ENCODE data around the gene ULK4.

Gene ULK4

DNA sequence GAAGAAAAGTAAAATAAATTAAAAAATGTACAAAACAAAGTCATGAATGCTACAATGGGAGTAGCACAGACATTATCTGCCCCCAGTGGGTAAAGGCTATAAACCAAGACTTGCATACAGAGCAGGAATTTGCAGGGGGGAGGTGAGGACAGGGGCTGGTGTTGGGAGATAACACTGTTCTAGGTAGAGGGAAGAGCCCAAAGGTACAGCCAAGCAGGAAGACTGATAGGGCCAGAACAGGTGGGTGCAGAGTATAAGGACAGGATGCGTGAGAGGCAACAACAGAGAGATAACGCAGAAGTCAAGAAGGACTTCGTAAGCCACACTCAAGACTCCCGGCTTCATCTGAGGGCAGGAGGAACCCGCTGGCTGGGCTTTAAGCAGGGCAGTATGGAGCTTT lies 616.1 kb downstream of the ULK4 start:
- Mint-ChIP-seq H3K9me3 (peaks cover 0 to 1% of the 10 kb centered on the region in 2 donors), H3K27ac (no peak overlapping the region), H3K4me1 (ENCODE audit: low read depth in 2 of 2) (no peaks in the 10 kb centered on the region), H3K4me3 (no peak overlapping the region), H3K27me3 (no peaks in the 10 kb centered on the region), H3K36me3 (ENCODE audit: insufficient read depth) (no peaks in the 10 kb centered on the region)
- ATAC-seq (replicated peaks) (no peak), DNase-seq (no peak)

DNA sequence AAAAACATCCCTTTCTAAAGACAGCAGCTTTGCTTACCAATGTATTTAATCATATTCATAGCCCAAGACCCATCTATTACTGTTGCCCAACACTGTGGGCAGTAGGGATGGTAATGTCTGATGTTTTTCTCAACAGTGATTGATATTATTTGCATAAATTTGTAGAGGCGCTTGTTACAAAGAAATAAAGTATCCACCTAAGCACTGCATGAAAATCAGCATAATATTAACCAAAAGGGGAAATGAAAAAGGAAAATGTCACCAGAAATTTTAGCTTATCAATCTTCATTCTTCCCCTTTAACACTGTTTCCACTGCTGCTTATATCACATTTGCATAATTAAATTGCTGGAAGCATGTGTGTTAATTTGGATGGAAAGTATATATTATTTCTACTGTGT lies 622.1 kb downstream of the ULK4 start:
- DNase-seq: no peak
- no peak for ATAC-seq (replicated peaks)
- Mint-ChIP-seq H3K9me3 (no peaks in the 10 kb centered on the region), H3K4me1 (ENCODE audit: low read depth in 2 of 2) (peaks cover 0 to 2% of the 10 kb centered on the region in 2 donors), H3K4me3 (no peak overlapping the region), H3K27me3 (no peaks in the 10 kb centered on the region), H3K36me3 (ENCODE audit: insufficient read depth) (no peaks in the 10 kb centered on the region), H3K27ac (no peak overlapping the region)

DNA sequence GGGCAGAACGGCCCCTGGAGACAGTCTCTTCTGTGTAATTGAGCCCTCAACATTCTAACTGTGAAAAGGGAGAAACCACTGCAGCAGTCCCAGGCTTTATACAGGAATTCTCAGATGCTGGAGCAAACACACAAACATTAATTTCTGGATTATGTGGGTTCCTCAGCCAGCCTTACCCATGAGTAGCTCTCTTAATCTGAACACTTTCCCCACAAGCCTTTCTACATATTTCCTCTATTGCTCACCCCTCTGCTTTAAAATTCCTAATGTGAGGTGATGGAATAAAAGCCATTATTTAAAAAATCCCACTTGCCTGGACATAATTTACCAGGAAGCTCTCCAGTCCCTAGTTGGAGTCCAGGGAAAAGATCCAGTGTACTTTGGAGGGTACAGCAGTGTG lies 623.6 kb downstream of the ULK4 start:
- no peak overlapping the region for H3K4me3 Mint-ChIP-seq
- H3K27ac Mint-ChIP-seq: no peak overlapping the region
- H3K4me1 Mint-ChIP-seq (ENCODE audit: low read depth in 2 of 2): peaks cover 0 to 2% of the 10 kb centered on the region in 2 donors
- no peaks in the 10 kb centered on the region for H3K36me3 Mint-ChIP-seq (ENCODE audit: insufficient read depth)
- DNase-seq (no peak), ATAC-seq (replicated peaks) (no peak)
- no peaks in the 10 kb centered on the region for H3K9me3 Mint-ChIP-seq
- no peaks in the 10 kb centered on the region for H3K27me3 Mint-ChIP-seq

DNA sequence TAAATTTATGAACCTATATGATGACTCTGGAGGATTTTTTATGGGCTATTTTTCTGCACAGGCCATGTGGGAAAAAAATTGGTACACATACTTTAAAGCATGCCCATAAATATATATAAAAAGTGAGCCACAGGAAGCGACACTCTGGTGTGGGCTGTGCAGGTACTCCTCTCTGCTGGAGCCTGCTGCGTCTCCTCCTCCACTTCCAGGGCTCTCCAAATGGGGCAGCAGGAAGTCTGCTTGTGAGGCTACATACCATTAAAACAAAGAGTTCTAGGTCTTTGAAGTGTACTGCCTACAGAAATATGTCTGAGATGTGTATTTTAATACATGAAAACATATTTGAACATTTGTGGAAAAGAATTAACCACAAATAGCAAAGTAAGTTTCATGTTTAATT lies 627.5 kb downstream of the ULK4 start:
- no peaks in the 10 kb centered on the region for H3K9me3 Mint-ChIP-seq
- ATAC-seq (replicated peaks): no peak

DNA sequence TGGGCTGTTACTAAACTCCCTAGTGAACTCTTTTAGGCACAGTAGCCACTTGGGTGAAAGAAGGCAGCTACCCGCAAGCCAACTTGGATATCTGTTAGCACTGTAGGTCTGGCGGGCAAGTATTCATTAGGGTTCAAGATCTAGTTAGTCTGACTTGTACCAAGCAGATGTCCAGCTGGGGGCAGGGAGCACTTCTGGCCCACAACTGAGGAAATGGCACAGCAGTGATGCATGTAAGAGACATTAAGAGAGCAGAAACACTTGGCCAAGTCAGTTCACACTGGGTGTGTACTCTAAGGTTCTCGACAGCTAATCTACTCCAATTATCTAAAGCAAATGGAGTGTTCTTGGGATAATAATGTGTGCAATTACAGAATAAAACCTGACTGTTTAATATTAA lies 630.9 kb downstream of the ULK4 start:
- no peaks in the 10 kb centered on the region for H3K9me3 Mint-ChIP-seq
- peaks cover 0 to 1% of the 10 kb centered on the region in 2 donors for H3K4me1 Mint-ChIP-seq (ENCODE audit: low read depth in 2 of 2)
- no peak overlapping the region for H3K4me3 Mint-ChIP-seq
- H3K27ac Mint-ChIP-seq: no peak overlapping the region
- H3K36me3 Mint-ChIP-seq (ENCODE audit: insufficient read depth): no peaks in the 10 kb centered on the region
- ATAC-seq (replicated peaks) (no peak), DNase-seq (no peak)
- no peaks in the 10 kb centered on the region for H3K27me3 Mint-ChIP-seq

More for the DNA sequence above, 627.5 kb downstream of the ULK4 start:
- Mint-ChIP-seq H3K4me1 (ENCODE audit: low read depth in 2 of 2) (peaks cover 0 to 1% of the 10 kb centered on the region in 2 donors), H3K36me3 (ENCODE audit: insufficient read depth) (no peaks in the 10 kb centered on the region), H3K27ac (no peak overlapping the region), H3K27me3 (no peaks in the 10 kb centered on the region), H3K4me3 (no peak overlapping the region)
- DNase-seq: no peak

DNA sequence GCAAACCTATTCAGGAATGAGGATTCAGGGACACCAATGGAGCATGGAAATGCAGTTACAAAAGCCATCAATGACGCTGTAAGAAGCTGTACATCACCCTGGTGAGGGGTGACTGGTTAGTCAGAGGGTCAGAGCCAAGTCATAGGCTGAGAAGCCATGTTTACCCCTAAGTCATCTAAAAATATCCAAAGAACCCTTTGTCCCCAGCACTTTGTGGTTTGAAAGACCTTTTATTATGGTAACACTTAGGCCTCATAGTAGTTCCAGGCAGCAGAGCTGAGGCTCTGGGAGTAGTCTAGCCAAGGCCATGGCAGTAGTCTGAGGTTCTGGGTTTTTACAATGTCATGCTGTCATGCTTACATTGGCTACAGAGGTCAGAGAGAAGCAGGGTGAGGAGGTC lies 631.4 kb downstream of the ULK4 start:
- no peak for ATAC-seq (replicated peaks)

DNA sequence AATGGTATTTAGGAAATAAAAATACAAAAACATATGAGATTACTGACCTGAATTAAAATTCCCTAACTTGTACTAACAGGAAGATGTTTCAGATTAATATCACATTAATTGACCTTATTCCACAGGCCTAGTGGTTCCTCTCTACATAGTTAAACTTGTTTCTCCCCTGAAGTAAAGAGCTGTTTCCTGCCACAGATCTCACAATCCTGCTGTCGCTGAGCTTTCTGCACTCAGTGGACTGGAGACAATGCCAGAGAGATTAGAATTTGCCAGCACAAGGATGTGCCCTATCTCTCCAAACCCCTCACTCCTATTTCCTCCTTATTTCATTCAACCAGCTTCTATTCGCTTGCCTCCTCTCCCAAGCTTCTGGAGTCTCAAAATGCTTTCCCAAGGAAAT lies 632.0 kb downstream of the ULK4 start:
- ATAC-seq (replicated peaks) (no peak), DNase-seq (no peak)
- Mint-ChIP-seq H3K9me3 (no peaks in the 10 kb centered on the region), H3K36me3 (ENCODE audit: insufficient read depth) (no peaks in the 10 kb centered on the region), H3K4me1 (ENCODE audit: low read depth in 2 of 2) (peaks cover 0 to 1% of the 10 kb centered on the region in 2 donors), H3K27me3 (no peaks in the 10 kb centered on the region), H3K4me3 (no peak overlapping the region), H3K27ac (no peak overlapping the region)

More for the DNA sequence above, 631.4 kb downstream of the ULK4 start:
- no peaks in the 10 kb centered on the region for H3K36me3 Mint-ChIP-seq (ENCODE audit: insufficient read depth)
- no peaks in the 10 kb centered on the region for H3K27me3 Mint-ChIP-seq
- H3K27ac Mint-ChIP-seq: no peak overlapping the region
- H3K4me3 Mint-ChIP-seq: no peak overlapping the region
- no peak for DNase-seq
- H3K9me3 Mint-ChIP-seq: no peaks in the 10 kb centered on the region
- H3K4me1 Mint-ChIP-seq (ENCODE audit: low read depth in 2 of 2): peaks cover 0 to 1% of the 10 kb centered on the region in 2 donors

DNA sequence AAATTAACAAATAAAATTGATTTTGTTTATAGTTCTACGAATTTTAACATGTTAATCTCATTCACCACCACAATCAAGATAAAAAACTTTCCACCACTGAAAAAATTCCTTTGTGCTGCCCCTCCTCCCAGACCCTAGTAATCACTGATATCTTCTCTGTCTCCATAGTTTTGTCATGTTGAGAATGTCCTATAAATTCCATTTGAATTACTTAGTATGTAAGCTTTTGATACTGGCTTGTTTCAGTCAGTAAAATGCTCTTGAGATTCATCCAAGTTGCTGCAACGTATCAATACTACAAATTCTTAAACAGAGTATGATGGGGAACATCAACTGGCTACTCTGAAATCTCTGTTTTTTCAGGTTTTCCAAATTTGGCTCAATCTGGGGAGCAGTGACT lies 633.0 kb downstream of the ULK4 start:
- H3K36me3 Mint-ChIP-seq (ENCODE audit: insufficient read depth): no peaks in the 10 kb centered on the region
- no peaks in the 10 kb centered on the region for H3K27me3 Mint-ChIP-seq
- H3K4me1 Mint-ChIP-seq (ENCODE audit: low read depth in 2 of 2): peaks cover 0 to 1% of the 10 kb centered on the region in 2 donors
- DNase-seq (no peak), ATAC-seq (replicated peaks) (no peak)
- H3K9me3 Mint-ChIP-seq: no peaks in the 10 kb centered on the region
- H3K4me3 Mint-ChIP-seq: no peak overlapping the region
- no peak overlapping the region for H3K27ac Mint-ChIP-seq

DNA sequence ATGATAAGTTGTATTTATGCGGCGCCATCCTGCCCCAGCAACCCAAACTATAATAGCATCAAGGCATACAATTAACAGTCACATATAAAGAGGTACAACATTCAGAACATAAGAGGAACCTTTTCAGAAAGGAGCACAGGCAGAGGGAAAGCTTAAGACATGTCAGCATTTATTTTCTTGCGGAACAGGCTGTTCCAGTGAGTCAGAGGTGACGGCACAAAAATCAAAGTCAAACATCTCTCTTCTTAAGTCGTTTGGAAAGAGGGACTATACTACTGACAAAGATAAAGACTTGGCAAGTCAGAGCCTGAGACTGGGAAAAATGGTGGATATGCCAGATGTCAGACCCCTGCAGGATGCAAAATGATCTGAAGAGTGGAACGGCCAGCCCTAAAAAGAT lies 634.2 kb downstream of the ULK4 start:
- Mint-ChIP-seq H3K27me3 (no peaks in the 10 kb centered on the region), H3K27ac (no peak overlapping the region), H3K4me1 (ENCODE audit: low read depth in 2 of 2) (peaks cover 0 to 1% of the 10 kb centered on the region in 2 donors), H3K9me3 (no peaks in the 10 kb centered on the region), H3K36me3 (ENCODE audit: insufficient read depth) (no peaks in the 10 kb centered on the region), H3K4me3 (no peak overlapping the region)
- no peak for ATAC-seq (replicated peaks)
- DNase-seq: no peak

DNA sequence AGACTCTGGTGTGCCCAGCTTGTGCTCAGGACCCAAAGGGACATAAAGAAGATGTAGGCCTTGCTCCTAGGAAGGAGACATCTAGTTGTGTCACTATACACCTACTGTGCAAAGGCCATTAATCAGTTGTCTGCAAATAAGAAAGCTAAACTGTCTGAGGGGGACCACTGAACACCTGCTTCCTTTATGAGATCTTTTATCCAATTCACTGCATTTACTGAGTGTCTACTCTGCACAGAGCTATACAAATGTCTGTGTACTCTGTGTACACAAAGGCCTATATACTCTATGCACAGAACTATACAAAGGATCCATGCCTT lies 637.8 kb downstream of the ULK4 start:
- Mint-ChIP-seq H3K4me1 (ENCODE audit: low read depth in 2 of 2) (peaks cover 0 to 1% of the 10 kb centered on the region in 2 donors), H3K9me3 (no peaks in the 10 kb centered on the region), H3K4me3 (no peak overlapping the region), H3K27me3 (no peaks in the 10 kb centered on the region), H3K36me3 (ENCODE audit: insufficient read depth) (peaks cover 4% of the 10 kb centered on the region), H3K27ac (no peak overlapping the region)
- ATAC-seq (replicated peaks) (no peak), DNase-seq (no peak)

DNA sequence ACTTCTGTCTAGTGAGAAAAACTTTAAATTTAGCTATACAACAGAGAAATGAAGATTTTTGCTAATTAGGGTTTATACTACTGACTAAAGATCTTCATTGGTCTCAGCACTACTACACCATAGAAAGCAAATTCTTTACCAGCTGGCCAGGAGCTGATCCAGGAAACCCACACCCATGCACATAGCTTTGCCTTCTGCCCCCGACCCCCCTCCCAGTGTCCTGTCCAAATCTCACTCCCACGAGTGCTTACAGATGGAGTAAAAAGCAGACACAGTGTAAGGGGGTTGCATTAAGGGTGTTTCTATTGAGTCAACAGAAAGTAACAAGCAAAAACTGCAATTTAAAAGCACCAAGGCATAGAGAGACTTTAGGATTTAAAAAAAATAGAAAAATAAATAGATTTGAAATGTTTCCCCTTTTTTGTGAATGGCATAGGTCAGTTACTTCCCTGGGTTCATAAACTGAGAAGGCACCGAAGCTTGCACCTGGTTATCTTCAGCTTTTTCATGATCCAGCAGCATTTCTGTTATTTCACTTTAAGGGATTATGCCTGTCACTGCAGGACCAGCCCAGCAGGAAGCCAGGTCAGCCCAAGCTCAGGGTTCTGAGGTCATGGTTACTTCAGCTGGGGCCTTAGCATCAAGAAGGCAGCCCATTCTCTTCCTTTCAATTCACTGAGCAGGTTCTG lies 638.3 kb downstream of the ULK4 start:
- Mint-ChIP-seq H3K36me3 (ENCODE audit: insufficient read depth) (peaks cover 4% of the 10 kb centered on the region), H3K27me3 (no peaks in the 10 kb centered on the region), H3K4me3 (no peak overlapping the region), H3K9me3 (no peaks in the 10 kb centered on the region), H3K27ac (no peak overlapping the region), H3K4me1 (ENCODE audit: low read depth in 2 of 2) (peaks cover 0 to 1% of the 10 kb centered on the region in 2 donors)
- ATAC-seq (replicated peaks) (no peak), DNase-seq (no peak)

DNA sequence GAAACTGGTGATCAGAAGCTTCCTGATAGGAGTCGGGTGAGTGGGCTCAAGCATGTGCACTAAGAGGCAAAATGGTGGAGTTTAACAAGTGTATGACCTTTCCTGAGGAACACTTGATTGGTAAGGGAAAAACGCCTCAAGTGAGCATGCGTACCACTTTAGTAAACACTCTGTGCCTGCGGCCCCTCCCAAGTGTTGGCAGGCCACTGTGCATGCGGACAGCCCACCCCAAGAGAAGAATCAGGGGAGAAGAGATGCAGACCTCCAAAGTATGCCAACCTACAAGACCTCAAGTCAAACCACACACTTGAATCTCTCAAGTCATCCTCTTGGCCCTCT lies 640.3 kb downstream of the ULK4 start:
- Mint-ChIP-seq H3K4me3 (no peak overlapping the region), H3K4me1 (ENCODE audit: low read depth in 2 of 2) (no peaks in the 10 kb centered on the region), H3K27ac (no peak overlapping the region), H3K9me3 (no peaks in the 10 kb centered on the region), H3K27me3 (no peaks in the 10 kb centered on the region), H3K36me3 (ENCODE audit: insufficient read depth) (peaks cover 4% of the 10 kb centered on the region)
- DNase-seq (no peak), ATAC-seq (replicated peaks) (no peak)

DNA sequence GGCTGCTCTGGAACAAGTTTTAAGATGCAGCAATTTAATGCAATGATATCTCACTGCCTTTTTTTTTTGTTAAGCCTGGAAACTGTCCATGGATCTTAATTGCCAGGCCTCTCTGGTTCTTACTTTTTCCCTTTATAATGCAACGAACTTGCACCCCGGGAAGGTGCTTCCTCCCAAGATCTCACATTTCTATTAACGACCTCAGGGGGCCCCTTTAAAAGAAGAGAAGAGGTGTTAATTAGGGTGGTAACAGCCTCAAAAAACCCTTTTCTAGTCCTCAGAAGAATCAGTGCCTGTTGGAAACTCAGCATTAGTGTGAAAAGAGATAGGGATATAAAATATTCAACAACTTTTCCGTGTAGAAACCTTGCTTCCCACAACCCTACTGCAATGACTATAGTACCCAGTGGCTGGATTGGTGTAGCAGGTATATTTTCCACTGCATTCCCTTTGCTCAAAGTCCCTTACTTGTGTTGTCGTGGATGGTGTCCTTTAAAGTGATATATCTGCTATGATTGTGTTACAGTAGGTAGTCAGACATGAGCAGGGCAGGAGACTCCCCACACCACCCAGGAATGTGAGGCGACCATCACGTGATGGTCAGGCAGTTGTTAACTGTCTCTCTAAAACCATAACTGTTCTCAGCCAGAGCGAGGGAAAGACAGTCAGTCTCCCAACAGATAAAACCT lies 640.8 kb downstream of the ULK4 start:
- ATAC-seq (replicated peaks) (no peak), DNase-seq (no peak)
- Mint-ChIP-seq H3K9me3 (no peaks in the 10 kb centered on the region), H3K4me3 (no peak overlapping the region), H3K27me3 (no peaks in the 10 kb centered on the region), H3K4me1 (ENCODE audit: low read depth in 2 of 2) (no peaks in the 10 kb centered on the region), H3K27ac (no peak overlapping the region), H3K36me3 (ENCODE audit: insufficient read depth) (peaks cover 4% of the 10 kb centered on the region)

DNA sequence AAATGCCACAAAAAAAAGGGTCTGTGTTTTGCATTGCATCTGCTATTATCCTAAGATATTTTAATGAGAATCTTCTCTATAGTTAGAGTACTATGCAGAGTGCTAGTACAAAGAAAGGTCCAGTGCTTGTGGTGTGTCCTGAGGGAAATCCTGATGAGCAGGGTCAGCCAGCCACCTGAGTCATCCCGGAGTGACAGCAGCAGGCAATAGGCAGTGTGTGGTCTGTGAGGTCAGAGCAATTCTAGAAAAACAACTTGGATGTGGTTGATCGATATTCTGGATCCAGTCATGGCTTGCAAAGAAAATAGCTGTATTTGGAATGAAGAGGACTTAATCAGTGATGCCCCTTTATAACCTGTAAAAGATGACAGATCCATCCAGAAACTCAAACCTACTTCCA lies 643.4 kb downstream of the ULK4 start:
- no peak overlapping the region for H3K27ac Mint-ChIP-seq
- no peak for DNase-seq
- H3K4me3 Mint-ChIP-seq: no peak overlapping the region
- H3K9me3 Mint-ChIP-seq: no peaks in the 10 kb centered on the region
- no peak for ATAC-seq (replicated peaks)
- peaks cover 4% of the 10 kb centered on the region for H3K36me3 Mint-ChIP-seq (ENCODE audit: insufficient read depth)
- H3K27me3 Mint-ChIP-seq: no peaks in the 10 kb centered on the region
- H3K4me1 Mint-ChIP-seq (ENCODE audit: low read depth in 2 of 2): no peaks in the 10 kb centered on the region
